Measurements from ENCODE around the gene RASGRF1.

The RASGRF1 gene

GRCh38 chr15:79065706-79066376 is 24.7 kb downstream of the RASGRF1 start:
- Histone ChIP-seq H3K27ac (ENCODE audit: low read length) (no peak overlapping the region), H3K9me3 (ENCODE audit: insufficient read depth, low read length) (no peaks in the 10 kb centered on the region), H2AFZ (ENCODE audit: low read depth, low read length) (no peak overlapping the region), H3K4me2 (ENCODE audit: low read length) (peak overlapping the region; percentile 10; the same call in 1 of the 2 replicates), H3K4me1 (ENCODE audit: low read length) (peaks cover 6% of the 10 kb centered on the region; the same call in 1 of the 2 replicates), H3K79me2 (ENCODE audit: low read length) (no peaks in the 10 kb centered on the region), H3K36me3 (replicated peaks; ENCODE audit: low read depth, low read length) (no peaks in the 10 kb centered on the region), H3K9ac (ENCODE audit: low read length) (no peak overlapping the region), H3K27me3 (ENCODE audit: low read depth, low read length) (peaks cover 12% of the 10 kb centered on the region; the same call in 1 of the 2 replicates), H4K20me1 (ENCODE audit: insufficient read depth, low read length) (no peaks in the 10 kb centered on the region), H3K4me3 (ENCODE audit: low read length) (no peak overlapping the region)
- no peak for TF ChIP-seq EZH2phosphoT487 (IDR thresholded peaks at IDR 0.05; ENCODE audit: low read depth)
- TF ChIP-seq, protein P1, sequence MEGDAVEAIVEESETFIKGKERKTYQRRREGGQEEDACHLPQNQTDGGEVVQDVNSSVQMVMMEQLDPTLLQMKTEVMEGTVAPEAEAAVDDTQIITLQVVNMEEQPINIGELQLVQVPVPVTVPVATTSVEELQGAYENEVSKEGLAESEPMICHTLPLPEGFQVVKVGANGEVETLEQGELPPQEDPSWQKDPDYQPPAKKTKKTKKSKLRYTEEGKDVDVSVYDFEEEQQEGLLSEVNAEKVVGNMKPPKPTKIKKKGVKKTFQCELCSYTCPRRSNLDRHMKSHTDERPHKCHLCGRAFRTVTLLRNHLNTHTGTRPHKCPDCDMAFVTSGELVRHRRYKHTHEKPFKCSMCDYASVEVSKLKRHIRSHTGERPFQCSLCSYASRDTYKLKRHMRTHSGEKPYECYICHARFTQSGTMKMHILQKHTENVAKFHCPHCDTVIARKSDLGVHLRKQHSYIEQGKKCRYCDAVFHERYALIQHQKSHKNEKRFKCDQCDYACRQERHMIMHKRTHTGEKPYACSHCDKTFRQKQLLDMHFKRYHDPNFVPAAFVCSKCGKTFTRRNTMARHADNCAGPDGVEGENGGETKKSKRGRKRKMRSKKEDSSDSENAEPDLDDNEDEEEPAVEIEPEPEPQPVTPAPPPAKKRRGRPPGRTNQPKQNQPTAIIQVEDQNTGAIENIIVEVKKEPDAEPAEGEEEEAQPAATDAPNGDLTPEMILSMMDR (IDR thresholded peaks at IDR 0.05; ENCODE audit: low read depth, low read length), result no peak

DNA sequence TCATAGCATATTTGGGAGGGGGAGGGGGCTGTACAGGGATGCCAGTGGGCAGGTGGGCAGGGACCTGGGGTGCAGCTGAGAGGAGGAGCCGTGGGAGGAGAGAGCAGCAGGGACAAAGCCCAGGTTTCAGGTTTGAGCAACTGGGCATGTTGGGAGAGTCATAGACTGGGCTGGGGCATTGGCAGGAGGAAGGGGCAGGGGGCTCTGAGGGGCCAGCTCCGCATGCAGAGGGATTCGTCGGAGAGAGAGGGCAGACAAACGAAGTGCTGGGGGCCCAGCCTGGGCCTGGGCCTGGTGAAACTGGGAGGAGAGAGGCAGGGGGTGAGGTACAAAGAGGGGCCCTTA is 25.2 kb downstream of the RASGRF1 start:
- H4K20me1 ChIP-seq (ENCODE audit: insufficient read depth, low read length), result no peaks in the 10 kb centered on the region
- 0 out of 2 replicates have a peak overlapping the region, but pooled peaks have one; percentile 10 for H3K4me2 ChIP-seq (ENCODE audit: low read length)
- H3K27ac ChIP-seq (ENCODE audit: low read length), result no peak overlapping the region
- H3K27me3 ChIP-seq (ENCODE audit: low read depth, low read length), result peaks cover 17% of the 10 kb centered on the region; the same call in 1 of the 2 replicates
- H3K9ac ChIP-seq (ENCODE audit: low read length), result no peak overlapping the region
- H3K79me2 ChIP-seq (ENCODE audit: low read length), result no peaks in the 10 kb centered on the region
- H3K9me3 ChIP-seq (ENCODE audit: insufficient read depth, low read length), result no peaks in the 10 kb centered on the region
- TF ChIP-seq, protein P1 (IDR thresholded peaks at IDR 0.05; ENCODE audit: low read depth, low read length), result no peak
- TF ChIP-seq EZH2phosphoT487 (IDR thresholded peaks at IDR 0.05; ENCODE audit: low read depth), result no peak
- H2AFZ ChIP-seq (ENCODE audit: low read depth, low read length), result no peak overlapping the region
- no peak overlapping the region for H3K4me3 ChIP-seq (ENCODE audit: low read length)
- peaks cover 6% of the 10 kb centered on the region; the same call in 1 of the 2 replicates for H3K4me1 ChIP-seq (ENCODE audit: low read length)
- no peaks in the 10 kb centered on the region for H3K36me3 ChIP-seq (replicated peaks; ENCODE audit: low read depth, low read length)

DNA sequence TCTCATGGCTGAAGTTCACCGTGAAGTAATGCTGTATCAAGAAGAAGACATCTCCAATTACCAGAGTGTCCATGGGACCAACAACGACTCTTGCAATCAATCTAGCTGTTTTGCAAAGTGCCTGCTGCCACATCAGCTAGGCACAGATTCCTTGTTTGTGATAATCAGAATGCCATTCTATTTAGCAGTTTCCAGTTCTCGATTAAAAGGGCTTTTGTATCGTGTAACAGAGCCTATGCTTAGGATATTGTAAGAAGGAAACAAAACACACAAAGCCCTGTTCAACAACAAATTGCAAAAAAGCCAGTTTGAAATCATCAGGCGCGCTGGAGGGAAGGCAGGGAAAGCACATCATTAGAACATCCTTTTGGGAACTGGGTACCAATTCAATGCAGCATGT is 26.1 kb downstream of the RASGRF1 start:
- no peak overlapping the region for H3K4me3 ChIP-seq (ENCODE audit: low read length)
- H4K20me1 ChIP-seq (ENCODE audit: insufficient read depth, low read length), result no peaks in the 10 kb centered on the region
- H3K9ac ChIP-seq (ENCODE audit: low read length), result no peak overlapping the region
- no peak overlapping the region for H2AFZ ChIP-seq (ENCODE audit: low read depth, low read length)
- H3K4me2 ChIP-seq (ENCODE audit: low read length), result no peak overlapping the region
- no peaks in the 10 kb centered on the region for H3K79me2 ChIP-seq (ENCODE audit: low read length)
- peaks cover 6% of the 10 kb centered on the region; the same call in 1 of the 2 replicates for H3K4me1 ChIP-seq (ENCODE audit: low read length)
- no peaks in the 10 kb centered on the region for H3K36me3 ChIP-seq (replicated peaks; ENCODE audit: low read depth, low read length)
- TF ChIP-seq EZH2phosphoT487 (IDR thresholded peaks at IDR 0.05; ENCODE audit: low read depth), result no peak
- TF ChIP-seq, protein P1 (IDR thresholded peaks at IDR 0.05; ENCODE audit: low read depth, low read length), result no peak
- no peaks in the 10 kb centered on the region for H3K9me3 ChIP-seq (ENCODE audit: insufficient read depth, low read length)
- no peak overlapping the region for H3K27ac ChIP-seq (ENCODE audit: low read length)
- H3K27me3 ChIP-seq (ENCODE audit: low read depth, low read length), result peaks cover 18% of the 10 kb centered on the region; the same call in 1 of the 2 replicates

- Histone ChIP-seq H3K9ac (ENCODE audit: low read length) (no peak overlapping the region), H3K4me2 (ENCODE audit: low read length) (no peak overlapping the region), H3K9me3 (ENCODE audit: insufficient read depth, low read length) (no peaks in the 10 kb centered on the region), H3K4me3 (ENCODE audit: low read length) (no peak overlapping the region), H4K20me1 (ENCODE audit: insufficient read depth, low read length) (no peaks in the 10 kb centered on the region), H3K27ac (ENCODE audit: low read length) (no peak overlapping the region), H3K4me1 (ENCODE audit: low read length) (no peaks in the 10 kb centered on the region), H2AFZ (ENCODE audit: low read depth, low read length) (no peak overlapping the region), H3K27me3 (ENCODE audit: low read depth, low read length) (peaks cover 22% of the 10 kb centered on the region; the same call in 1 of the 2 replicates), H3K79me2 (ENCODE audit: low read length) (no peaks in the 10 kb centered on the region), H3K36me3 (replicated peaks; ENCODE audit: low read depth, low read length) (no peaks in the 10 kb centered on the region)
- no peak for TF ChIP-seq EZH2phosphoT487 (IDR thresholded peaks at IDR 0.05; ENCODE audit: low read depth)
- TF ChIP-seq, protein P1 (IDR thresholded peaks at IDR 0.05; ENCODE audit: low read depth, low read length), result no peak
Measured at GRCh38 chr15:79060175-79060574, 30.4 kb downstream of the RASGRF1 start.

All from OCI-LY3 (cell line).